ENCODE results near the gene CD82. TPM values are rescaled to one million over a fixed set of nuclear protein-coding genes. Genes with fewer than 3 reads are reported as not detected.

CD82 gene
- total RNA-seq, 2 experiments from 2014 or later, result 1.2 to 6.4 TPM

- intact Hi-C loops (cut with micrococcal nuclease; ENCODE audit: unreplicated experiment), result no loop called here
- Histone ChIP-seq H3K9me3 (ENCODE audit: low read length) (no peaks in the 10 kb centered on the region), H4K20me1 (ENCODE audit: insufficient read depth, low read length) (no peaks in the 10 kb centered on the region), H3K4me1 (ENCODE audit: insufficient read depth, low read length, poor library complexity, severe bottlenecking) (no peaks in the 10 kb centered on the region), H3K4me2 (ENCODE audit: low read length) (no peak overlapping the region), H2AFZ (ENCODE audit: low read length) (no peak overlapping the region), H3K79me2 (ENCODE audit: insufficient read depth, low read depth, low read length) (no peaks in the 10 kb centered on the region), H3K27ac (ENCODE audit: low read depth, low read length, poor library complexity, severe bottlenecking) (no peak overlapping the region), H3K36me3 (ENCODE audit: insufficient read depth, low read length) (no peaks in the 10 kb centered on the region), H3K9me2 (ENCODE audit: insufficient read depth, low read length) (no peaks in the 10 kb centered on the region), H3K4me3 (ENCODE audit: low read depth, low read length, poor library complexity, severe bottlenecking) (no peak overlapping the region)
- ChIA-PET CTCF (ENCODE audit: unreplicated experiment) (interaction anchor here (0.7 kb wide), 1 partner anchor 1023 kb away, joined by 4 read pairs; no protein-coding TSS in a partner anchor), POLR2A (no interaction called here)
- no peak for DNase-seq (ENCODE audit: low spot score)
- BruUV-seq (replicated peaks), result no TSS peak
- TF ChIP-seq CTCF (conservative IDR thresholded peaks at IDR 0.05; ENCODE audit: low read length), result no peak
- TF ChIP-seq EZH2phosphoT487 (IDR thresholded peaks at IDR 0.05; ENCODE audit: borderline replicate concordance, low read depth, low read length), result no peak
These were observed 62.7 kb downstream of the CD82 start for GRCh38 chr11:44627911-44628729.

DNA sequence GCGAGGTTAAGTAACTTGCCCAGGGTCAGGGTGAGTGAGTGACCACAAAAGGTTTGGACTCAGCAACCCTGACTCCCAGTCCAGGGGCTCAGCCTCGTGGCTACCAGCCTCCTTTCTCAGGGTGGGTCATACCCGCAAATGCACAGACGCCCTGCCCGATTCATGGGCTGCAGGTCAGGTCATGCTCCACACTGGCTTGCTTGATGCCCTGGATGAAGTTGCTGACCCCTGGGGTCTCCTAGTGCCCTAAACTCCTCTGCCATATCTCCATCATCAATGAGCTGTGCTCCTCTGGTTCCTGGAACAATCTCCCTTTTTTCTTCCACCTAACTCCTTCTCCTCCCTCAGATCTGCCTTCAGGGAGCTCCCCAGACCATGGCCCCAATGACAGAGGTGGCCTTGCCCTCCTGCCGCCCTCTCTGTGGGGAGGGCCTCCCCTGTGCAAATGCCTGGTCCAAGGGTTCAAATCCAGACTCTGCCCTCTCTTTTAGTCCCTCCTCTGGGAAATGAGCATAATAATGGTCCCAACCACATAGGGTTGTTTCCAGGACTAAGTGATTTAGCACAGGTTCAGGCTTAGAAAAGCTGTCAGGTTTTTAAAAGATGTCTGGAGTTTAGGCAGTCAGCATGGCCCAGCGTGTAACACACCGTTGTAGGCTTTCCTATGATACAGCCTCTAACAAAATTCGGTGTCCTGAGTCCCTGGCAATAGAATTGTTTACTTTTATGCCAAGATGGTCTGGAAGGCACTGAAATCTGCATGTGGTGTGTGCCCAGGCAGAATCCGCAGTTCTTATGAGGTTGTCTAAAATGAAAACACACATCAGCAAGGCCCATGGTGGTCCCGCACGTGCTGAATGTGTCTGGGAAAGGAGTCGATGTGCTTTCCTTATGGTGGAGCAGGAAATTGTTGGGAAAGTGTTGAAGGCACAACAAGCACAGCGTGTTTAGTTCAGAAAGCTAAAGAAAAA, 63.6 kb downstream of the CD82 start:
- Histone ChIP-seq H3K36me3 (ENCODE audit: insufficient read depth, low read length) (no peaks in the 10 kb centered on the region), H3K9me3 (ENCODE audit: low read length) (no peaks in the 10 kb centered on the region), H2AFZ (ENCODE audit: low read length) (no peak overlapping the region), H3K9me2 (ENCODE audit: insufficient read depth, low read length) (no peaks in the 10 kb centered on the region), H3K4me3 (ENCODE audit: low read depth, low read length, poor library complexity, severe bottlenecking) (no peak overlapping the region), H4K20me1 (ENCODE audit: insufficient read depth, low read length) (no peaks in the 10 kb centered on the region), H3K4me2 (ENCODE audit: low read length) (no peak overlapping the region), H3K79me2 (ENCODE audit: insufficient read depth, low read depth, low read length) (no peaks in the 10 kb centered on the region), H3K4me1 (ENCODE audit: insufficient read depth, low read length, poor library complexity, severe bottlenecking) (no peaks in the 10 kb centered on the region), H3K27ac (ENCODE audit: low read depth, low read length, poor library complexity, severe bottlenecking) (no peak overlapping the region)
- ChIA-PET POLR2A (no interaction called here), CTCF (ENCODE audit: unreplicated experiment) (interaction anchor here (0.7 kb wide), 1 partner anchor 1022 kb away, joined by 4 read pairs; no protein-coding TSS in a partner anchor)
- TF ChIP-seq CTCF (conservative IDR thresholded peaks at IDR 0.05; ENCODE audit: low read length) (no peak), EZH2phosphoT487 (IDR thresholded peaks at IDR 0.05; ENCODE audit: borderline replicate concordance, low read depth, low read length) (no peak)
- intact Hi-C loops (cut with micrococcal nuclease; ENCODE audit: unreplicated experiment), result no loop called here
- no peak for DNase-seq (ENCODE audit: low spot score)
- no TSS peak for BruUV-seq (replicated peaks)
